HG02981 (cell line): ENCODE data around the gene SLC49A3.

Experiments
- ATAC-seq: cut with Tn5 transposase; IDR thresholded peaks from one replicate; pipeline ENCODE4 v1.9.1; 2021; ENCODE audit warnings: mild to moderate bottlenecking, moderate library complexity; ENCODE audit not compliant: unreplicated experiment

The SLC49A3 gene

GRCh38 chr4:634599-634985 is 54.4 kb downstream of the SLC49A3 start:
- no peak for ATAC-seq

GRCh38 chr4:633976-634598 is 54.9 kb downstream of the SLC49A3 start:
- no peak for ATAC-seq

- ATAC-seq = no peak
These were observed 55.5 kb downstream of the SLC49A3 start for GRCh38 chr4:633406-633805.

- ATAC-seq = no peak
These were observed 56.0 kb downstream of the SLC49A3 start for GRCh38 chr4:632926-633325.

- no peak for ATAC-seq
These were observed 56.7 kb downstream of the SLC49A3 start for GRCh38 chr4:632196-632790.
